CD4-positive, alpha-beta T cell treated with Interleukin-21 for 1 hour (primary cell): ENCODE data around the gene SPOCK1.

Source experiments
- DNase-seq: peaks from one replicate; pipeline ENCODE4 v3.0.0-alpha.2; 2020

The SPOCK1 gene

GRCh38 chr5:137491121-137491520 lies 8.0 kb downstream of the SPOCK1 start:
- DNase-seq, result no peak

- DNase-seq, result no peak
Observed at GRCh38 chr5:137490591-137490990, 8.5 kb downstream of the SPOCK1 start.

GRCh38 chr5:137488974-137489373 lies 10.2 kb downstream of the SPOCK1 start:
- DNase-seq, result no peak

GRCh38 chr5:137488516-137488915 lies 10.6 kb downstream of the SPOCK1 start:
- DNase-seq, result no peak

- DNase-seq, result no peak
Observed at GRCh38 chr5:137487600-137487999, 11.5 kb downstream of the SPOCK1 start.

GRCh38 chr5:137486707-137487106 lies 12.4 kb downstream of the SPOCK1 start:
- DNase-seq, result no peak

- DNase-seq, result no peak
Observed at GRCh38 chr5:137481596-137481995, 17.5 kb downstream of the SPOCK1 start.

GRCh38 chr5:137478043-137478442 lies 21.1 kb downstream of the SPOCK1 start:
- DNase-seq, result no peak

- no peak for DNase-seq
Observed at GRCh38 chr5:137470921-137471220, 28.3 kb downstream of the SPOCK1 start.

GRCh38 chr5:137470111-137470920 lies 28.8 kb downstream of the SPOCK1 start:
- DNase-seq, result no peak

GRCh38 chr5:137466889-137467288 lies 32.2 kb downstream of the SPOCK1 start:
- no peak for DNase-seq

GRCh38 chr5:137465930-137466329 lies 33.2 kb downstream of the SPOCK1 start:
- DNase-seq, result no peak

- no peak for DNase-seq
Observed at GRCh38 chr5:137462816-137463520, 36.2 kb downstream of the SPOCK1 start.

GRCh38 chr5:137462265-137462590 lies 36.9 kb downstream of the SPOCK1 start:
- no peak for DNase-seq

- DNase-seq, result no peak
Observed at GRCh38 chr5:137461391-137462264, 37.5 kb downstream of the SPOCK1 start.

GRCh38 chr5:137454671-137455070 lies 44.5 kb downstream of the SPOCK1 start:
- no peak for DNase-seq

- no peak for DNase-seq
Observed at GRCh38 chr5:137453483-137454080, 45.5 kb downstream of the SPOCK1 start.

GRCh38 chr5:137450759-137451158 lies 48.4 kb downstream of the SPOCK1 start:
- no peak for DNase-seq

- DNase-seq, result no peak
Observed at GRCh38 chr5:137448868-137449267, 50.3 kb downstream of the SPOCK1 start.

- no peak for DNase-seq
Observed at GRCh38 chr5:137446615-137447014, 52.5 kb downstream of the SPOCK1 start.

- no peak for DNase-seq
Observed at GRCh38 chr5:137446151-137446550, 53.0 kb downstream of the SPOCK1 start.

- no peak for DNase-seq
Observed at GRCh38 chr5:137442660-137443059, 56.5 kb downstream of the SPOCK1 start.

- DNase-seq, result no peak
Observed at GRCh38 chr5:137441476-137441875, 57.6 kb downstream of the SPOCK1 start.
